ENCODE measurements around the gene PRKCE.

PRKCE gene

GRCh38 chr2:45951025-45951727, 299.7 kb downstream of the PRKCE start:
- DNase-seq (ENCODE audit: low read depth in 2 of 3, low spot score in 2 of 3), result no peak

GRCh38 chr2:45952591-45952990, 301.1 kb downstream of the PRKCE start:
- no peak for DNase-seq (ENCODE audit: low read depth in 2 of 3, low spot score in 2 of 3)

GRCh38 chr2:45953376-45954027, 302.0 kb downstream of the PRKCE start:
- DNase-seq (ENCODE audit: low read depth in 2 of 3, low spot score in 2 of 3), result no peak

- DNase-seq (ENCODE audit: low read depth in 2 of 3, low spot score in 2 of 3), result no peak
These were observed 302.9 kb downstream of the PRKCE start for GRCh38 chr2:45954233-45954850.

GRCh38 chr2:45957533-45958227, 306.2 kb downstream of the PRKCE start:
- DNase-seq (ENCODE audit: low read depth in 2 of 3, low spot score in 2 of 3), result no peak

GRCh38 chr2:45960057-45960863, 308.8 kb downstream of the PRKCE start:
- DNase-seq (ENCODE audit: low read depth in 2 of 3, low spot score in 2 of 3), result no peak

GRCh38 chr2:45962177-45962921, 310.9 kb downstream of the PRKCE start:
- no peak for DNase-seq (ENCODE audit: low read depth in 2 of 3, low spot score in 2 of 3)

- no peak for DNase-seq (ENCODE audit: low read depth in 2 of 3, low spot score in 2 of 3)
These were observed 312.3 kb downstream of the PRKCE start for GRCh38 chr2:45963816-45964215.

- DNase-seq (ENCODE audit: low read depth in 2 of 3, low spot score in 2 of 3), result no peak
These were observed 312.9 kb downstream of the PRKCE start for GRCh38 chr2:45964223-45964841.

- DNase-seq (ENCODE audit: low read depth in 2 of 3, low spot score in 2 of 3), result no peak
These were observed 313.4 kb downstream of the PRKCE start for GRCh38 chr2:45964906-45965305.

GRCh38 chr2:45965871-45966498, 314.5 kb downstream of the PRKCE start:
- DNase-seq (ENCODE audit: low read depth in 2 of 3, low spot score in 2 of 3), result no peak

GRCh38 chr2:45968946-45969584, 317.6 kb downstream of the PRKCE start:
- DNase-seq (ENCODE audit: low read depth in 2 of 3, low spot score in 2 of 3), result no peak

- no peak for DNase-seq (ENCODE audit: low read depth in 2 of 3, low spot score in 2 of 3)
These were observed 322.0 kb downstream of the PRKCE start for GRCh38 chr2:45973426-45973825.

- DNase-seq (ENCODE audit: low read depth in 2 of 3, low spot score in 2 of 3), result no peak
These were observed 322.6 kb downstream of the PRKCE start for GRCh38 chr2:45974056-45974455.

GRCh38 chr2:45974762-45975408, 323.4 kb downstream of the PRKCE start:
- no peak for DNase-seq (ENCODE audit: low read depth in 2 of 3, low spot score in 2 of 3)

GRCh38 chr2:45975752-45976517, 324.5 kb downstream of the PRKCE start:
- no peak for DNase-seq (ENCODE audit: low read depth in 2 of 3, low spot score in 2 of 3)

- DNase-seq (ENCODE audit: low read depth in 2 of 3, low spot score in 2 of 3), result no peak
These were observed 326.9 kb downstream of the PRKCE start for GRCh38 chr2:45978302-45978859.
